Fibroblast of skin of left biceps (primary cell): ENCODE measurements around the gene ZNF440.
"Not testable (repeated sequence)": the region's sequence is repeated elsewhere in the genome, so short reads cannot be mapped to it uniquely, and the experiment has no call there.

Experiments used
- DNase-seq, 2 experiments: peaks; one replicate each; pipeline ENCODE4 v3.0.0-alpha.2; 2013; ENCODE audit warnings: low read depth in 2 of 2

The ZNF440 gene

DNA sequence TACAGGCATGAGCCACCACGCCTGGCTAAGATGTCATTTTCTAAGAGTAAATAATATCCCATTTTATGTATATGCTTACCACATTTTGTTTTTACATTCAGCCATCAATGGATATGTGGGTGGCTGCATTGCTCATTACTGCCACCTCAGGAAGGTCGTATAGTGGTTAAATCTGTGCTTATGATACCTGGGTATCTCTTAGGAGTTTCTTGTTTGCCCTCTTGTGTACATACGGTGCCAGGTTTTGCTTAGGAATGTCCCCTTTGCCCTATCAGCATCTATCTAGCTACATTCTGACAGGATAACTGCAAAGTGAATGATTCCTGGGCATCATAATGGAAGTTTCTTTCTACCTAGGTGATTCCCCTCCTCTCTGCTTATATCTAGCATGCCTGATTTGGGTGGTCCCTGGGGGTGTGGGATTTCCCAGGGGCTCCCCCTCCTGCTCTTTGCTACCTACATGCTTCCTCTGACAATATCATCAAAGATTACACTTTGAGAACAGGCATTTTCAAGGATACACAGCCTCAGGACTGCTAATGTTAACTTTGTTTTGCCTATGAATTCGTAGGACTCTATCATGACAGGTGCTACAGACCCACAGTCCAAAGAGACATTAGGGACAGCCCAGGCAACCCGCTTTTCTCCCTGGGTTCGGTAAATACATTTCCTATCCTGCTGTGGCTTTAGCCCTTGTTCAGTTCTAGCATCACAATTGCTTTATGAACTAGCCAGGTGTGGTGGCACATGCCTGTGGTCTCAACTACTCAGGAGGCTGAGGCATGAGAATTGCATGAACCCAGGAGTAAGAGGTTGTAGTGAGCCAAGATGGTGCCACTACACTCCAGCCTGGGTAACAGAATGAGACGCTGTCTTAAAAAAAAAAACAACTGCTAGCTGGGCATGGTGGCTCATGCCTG lies 15.1 kb downstream of the ZNF440 start:
- not testable (repeated sequence) for DNase-seq

DNA sequence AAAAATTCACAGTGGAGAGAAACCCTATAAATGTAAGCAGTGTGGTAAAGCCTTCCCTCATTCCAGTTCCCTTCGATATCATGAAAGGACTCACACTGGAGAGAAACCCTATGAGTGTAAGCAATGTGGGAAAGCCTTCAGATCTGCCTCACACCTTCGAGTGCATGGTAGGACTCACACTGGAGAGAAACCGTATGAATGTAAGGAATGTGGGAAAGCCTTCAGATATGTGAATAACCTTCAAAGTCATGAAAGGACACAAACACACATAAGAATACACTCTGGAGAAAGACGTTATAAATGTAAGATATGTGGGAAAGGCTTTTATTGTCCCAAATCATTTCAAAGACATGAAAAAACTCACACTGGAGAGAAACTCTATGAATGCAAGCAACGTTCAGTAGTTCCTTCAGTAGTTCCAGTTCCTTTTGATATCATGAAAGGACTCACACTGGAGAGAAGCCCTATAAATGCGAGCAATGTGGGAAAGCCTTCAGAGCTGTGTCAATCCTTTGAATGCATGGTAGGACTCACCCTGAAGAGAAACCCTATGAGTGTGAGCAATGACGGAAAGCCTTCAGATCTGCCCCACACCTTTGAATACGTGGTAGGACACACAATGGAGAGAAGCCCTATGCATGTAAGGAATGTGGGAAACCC lies 18.3 kb downstream of the ZNF440 start:
- no peak for DNase-seq

DNA sequence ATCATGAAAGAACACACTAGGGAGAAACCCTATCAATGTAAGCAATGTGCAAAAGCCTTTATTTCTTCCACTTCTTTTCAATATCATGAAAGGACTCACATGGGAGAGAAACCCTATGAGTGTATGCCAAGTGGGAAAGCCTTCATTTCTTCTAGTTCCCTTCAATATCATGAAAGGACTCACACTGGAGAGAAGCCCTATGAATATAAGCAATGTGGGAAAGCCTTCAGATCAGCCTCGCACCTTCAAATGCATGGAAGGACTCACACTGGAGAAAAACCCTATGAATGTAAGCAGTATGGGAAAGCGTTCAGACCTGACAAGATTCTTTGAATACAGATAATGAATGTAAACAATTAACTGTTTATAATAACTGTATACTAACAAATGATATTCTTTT lies 19.5 kb downstream of the ZNF440 start:
- no peak for DNase-seq

GRCh38 chr19:11835626-11836066 lies 21.6 kb downstream of the ZNF440 start:
- not testable (repeated sequence) for DNase-seq

DNA sequence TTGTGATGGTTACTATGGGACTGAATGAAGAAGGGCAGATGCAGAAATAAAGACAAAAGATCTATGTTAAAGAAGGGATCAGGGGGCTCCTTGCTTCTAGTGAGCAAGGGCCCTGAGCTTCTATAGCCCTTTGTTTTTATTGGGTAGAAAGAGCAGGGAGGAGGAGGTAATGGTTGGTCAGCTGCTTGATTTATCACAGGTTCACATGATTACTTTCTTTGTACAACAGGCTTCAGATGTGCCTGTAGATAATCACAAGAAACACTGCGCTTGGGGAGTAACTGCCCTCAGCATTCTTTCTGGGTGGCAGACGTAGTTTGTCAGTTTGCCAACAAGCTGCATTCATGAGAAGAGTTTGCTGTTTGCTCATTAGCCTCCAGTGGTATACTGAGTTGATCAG lies 29.6 kb downstream of the ZNF440 start:
- no peak for DNase-seq

- DNase-seq, result not testable (repeated sequence)
Observed at GRCh38 chr19:11847615-11848014, 33.5 kb downstream of the ZNF440 start.

DNA sequence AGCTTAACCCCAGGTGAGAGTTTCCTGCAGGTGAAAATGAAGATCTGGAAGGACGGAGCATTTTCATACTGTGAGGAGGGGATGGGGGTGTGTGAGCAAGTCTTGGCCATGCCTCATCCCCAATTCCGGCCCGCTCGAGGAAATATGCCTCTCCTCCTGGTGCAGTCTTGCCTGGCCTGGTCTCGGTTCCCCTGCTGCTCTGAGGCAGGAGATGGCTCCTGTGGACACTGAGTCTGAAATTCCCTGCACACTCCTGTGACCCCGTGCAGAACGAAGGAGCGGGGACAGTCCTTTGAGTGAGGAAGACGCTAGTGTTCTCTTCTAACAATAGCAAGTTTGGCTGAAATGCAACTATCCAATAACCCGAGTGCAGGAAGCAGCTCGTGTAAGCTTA lies 34.1 kb downstream of the ZNF440 start:
- no peak for DNase-seq

DNA sequence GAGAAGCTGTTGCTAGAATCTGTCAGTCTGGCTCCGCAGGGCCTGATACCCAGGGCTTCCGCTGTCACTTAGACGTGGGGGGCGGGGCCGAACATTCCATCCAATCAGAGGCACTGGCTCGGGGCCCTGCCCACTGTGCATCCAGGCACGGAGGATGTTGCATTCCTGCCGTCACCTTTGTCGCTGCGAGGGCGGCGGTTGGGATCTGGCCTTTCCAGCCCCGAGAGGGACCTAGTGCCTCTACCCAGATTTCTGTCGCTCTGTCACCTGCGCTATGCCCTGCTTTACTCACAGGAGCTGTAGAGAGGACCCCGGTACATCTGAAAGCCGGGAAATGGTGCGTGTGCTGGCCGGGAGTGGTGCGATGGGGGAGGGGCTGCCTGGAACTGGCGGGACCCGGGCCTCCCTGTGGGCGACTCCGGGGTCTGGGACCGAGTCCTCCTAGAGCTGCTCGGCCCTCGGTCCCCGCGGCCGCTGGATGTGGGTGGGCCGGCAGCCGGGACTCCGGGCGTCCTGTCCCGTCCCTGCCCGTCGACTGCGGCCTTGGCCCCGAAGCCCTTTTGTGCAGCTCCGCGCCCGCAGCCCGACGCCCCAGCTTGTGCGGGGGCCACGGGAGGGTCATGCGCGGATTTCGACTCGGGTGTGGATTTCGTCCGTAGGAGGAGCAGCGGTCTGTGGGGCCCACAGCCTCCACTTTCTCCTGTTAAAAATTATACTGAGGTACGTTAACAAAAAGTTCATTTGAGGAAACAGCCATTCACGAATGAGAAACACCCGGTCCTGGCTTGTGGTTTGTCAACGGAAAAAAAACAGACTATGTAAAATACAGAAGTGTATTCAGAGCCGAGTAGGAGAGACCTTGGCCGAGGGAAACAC lies 34.8 kb downstream of the ZNF440 start, which contains the start of gene ZNF439:
TSS of gene ZNF439 (plus strand) at position 133 of the 876 bp plus-strand sequence. CDS start at position 275, 142 bp downstream.
- peak; percentile 36 to 42 for DNase-seq

GRCh38 chr19:11850289-11850688 lies 36.2 kb downstream of the ZNF440 start:
- DNase-seq, result not testable (repeated sequence)

DNA sequence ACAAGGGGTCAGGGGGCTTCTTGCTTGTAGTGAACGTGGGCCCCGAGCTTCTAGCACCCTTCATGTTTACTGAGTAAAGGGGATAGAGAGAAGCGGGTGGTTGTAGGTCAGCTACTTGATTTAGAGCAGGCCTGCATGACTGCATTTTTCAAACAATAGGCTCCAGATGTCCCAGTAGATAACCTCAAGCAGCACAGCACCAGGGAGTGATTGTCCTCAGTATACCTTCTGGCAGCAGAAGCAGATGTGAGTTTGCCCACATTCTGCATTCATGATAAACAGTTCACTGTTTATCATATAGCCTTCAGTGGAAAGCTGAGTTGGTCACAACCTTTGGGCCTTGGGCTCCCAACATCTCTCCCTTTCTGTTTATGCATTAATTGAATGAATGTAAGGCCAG lies 39.3 kb downstream of the ZNF440 start:
- DNase-seq, result no peak

DNA sequence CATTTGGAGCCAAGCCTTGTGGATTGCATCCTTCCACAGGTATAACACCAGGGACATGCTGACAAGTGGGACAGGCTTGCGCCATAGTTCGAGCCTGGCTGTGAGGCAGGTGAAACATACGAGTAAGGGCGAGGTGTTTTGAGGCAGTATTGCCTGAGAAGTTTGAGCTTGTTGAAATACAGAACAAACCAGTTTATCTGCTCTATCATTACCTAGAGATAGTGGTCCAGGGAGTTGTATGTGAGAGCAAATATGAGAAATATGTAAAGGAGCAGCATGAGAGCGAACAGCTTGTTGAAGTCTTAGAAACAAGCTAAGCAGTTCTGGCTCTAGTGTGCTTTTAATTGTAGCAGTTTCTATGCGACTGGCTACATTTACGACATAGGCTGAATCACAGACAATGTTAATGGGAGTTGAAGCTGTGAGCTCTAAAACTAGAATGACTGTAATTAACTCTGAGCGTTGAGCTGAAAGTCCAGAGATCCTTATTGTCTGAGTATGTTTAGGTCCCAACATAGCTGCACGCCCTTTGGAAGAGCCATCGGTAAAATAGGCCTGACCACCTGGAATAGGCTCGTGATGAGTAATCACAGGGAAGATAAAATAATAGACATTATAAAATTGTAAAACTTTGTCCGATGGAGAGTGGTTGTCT lies 42.6 kb downstream of the ZNF440 start:
- DNase-seq, result no peak

DNA sequence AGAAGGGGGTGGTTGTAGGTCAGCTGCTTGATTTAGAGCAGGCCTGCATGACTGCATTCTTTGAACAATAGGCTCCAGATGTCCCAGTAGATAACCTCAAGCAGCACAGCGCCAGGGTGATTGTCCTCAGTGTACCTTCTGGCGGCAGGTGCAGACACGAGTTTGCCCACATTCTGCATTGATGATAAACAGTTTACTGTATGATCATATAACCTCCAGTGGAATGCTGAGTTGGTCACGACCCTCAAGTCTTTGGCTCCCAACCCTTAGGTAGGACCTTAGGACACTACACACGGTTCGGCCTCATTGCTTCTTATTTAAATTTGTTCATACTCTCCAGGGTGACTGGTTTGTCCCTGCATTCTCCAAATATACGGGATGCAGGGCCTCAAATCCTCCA lies 46.6 kb downstream of the ZNF440 start:
- no peak for DNase-seq

GRCh38 chr19:11861301-11861700 lies 47.2 kb downstream of the ZNF440 start:
- no peak for DNase-seq

GRCh38 chr19:11867766-11868165 lies 53.7 kb downstream of the ZNF440 start:
- not testable (repeated sequence) for DNase-seq

GRCh38 chr19:11868188-11868587 lies 54.1 kb downstream of the ZNF440 start:
- DNase-seq, result no peak

DNA sequence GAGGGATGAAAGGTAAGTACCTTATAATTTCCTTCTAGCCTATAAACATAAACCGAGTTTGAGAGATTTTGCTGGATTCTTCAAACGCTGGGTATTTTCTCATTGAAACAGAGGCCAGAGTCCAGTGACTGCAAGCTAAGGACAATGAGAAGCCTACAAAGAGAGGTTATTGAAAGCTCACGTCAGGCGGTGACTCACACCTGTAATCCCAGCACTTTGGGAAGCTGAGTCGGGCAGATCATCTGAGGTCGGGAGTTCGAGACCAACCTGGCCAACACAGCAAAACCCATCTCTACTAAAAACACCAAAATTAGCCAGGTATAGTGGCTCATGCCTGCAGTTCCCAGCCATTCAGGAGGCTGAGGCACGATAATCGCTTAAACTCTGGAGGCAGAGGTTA lies 58.6 kb downstream of the ZNF440 start:
- no peak for DNase-seq

DNA sequence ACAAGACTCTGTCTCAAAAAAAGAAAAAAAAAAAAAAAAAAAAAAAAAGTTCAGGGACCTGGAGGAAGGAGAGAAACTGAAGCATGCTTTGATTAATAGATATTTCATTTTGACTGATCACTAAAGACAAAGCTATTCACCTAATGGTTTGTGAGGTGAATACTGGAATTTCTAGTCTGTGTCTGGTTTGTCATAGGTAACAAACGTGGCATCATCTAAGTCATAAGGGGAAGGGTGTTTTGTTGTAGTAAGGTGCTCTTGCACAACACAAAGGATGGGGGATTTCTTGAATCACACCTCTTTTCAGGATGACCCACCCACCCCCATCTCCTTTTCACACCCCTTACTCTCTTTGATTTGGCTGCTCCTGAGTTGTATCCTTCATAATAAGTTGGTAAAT lies 59.7 kb downstream of the ZNF440 start:
- no peak for DNase-seq

- not testable (repeated sequence) for DNase-seq
Observed at GRCh38 chr19:11879687-11880266, 65.7 kb downstream of the ZNF440 start.

DNA sequence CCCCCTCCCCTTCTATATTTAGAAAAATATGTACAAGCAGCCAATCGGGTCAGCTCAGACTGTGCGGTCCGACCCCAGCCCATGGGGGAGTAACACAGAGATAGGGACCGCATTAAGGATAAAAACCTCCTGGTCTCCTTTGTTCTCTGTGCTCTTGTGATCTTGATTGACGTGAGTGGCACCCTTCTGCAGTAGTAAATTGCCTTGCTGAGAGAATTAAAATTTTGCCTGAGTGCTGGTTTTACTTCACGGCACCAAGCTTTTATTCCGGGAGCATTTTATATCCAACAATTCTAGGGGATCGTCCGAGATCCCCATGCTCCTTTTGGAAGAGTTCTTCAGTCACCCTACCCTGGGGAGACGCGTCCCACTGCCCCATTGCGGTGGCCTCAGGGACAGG lies 66.5 kb downstream of the ZNF440 start:
- DNase-seq, result no peak

- DNase-seq, result no peak
Observed at GRCh38 chr19:11881151-11881800, 67.2 kb downstream of the ZNF440 start.
